T-cell (primary cell): ENCODE results near the gene APBB1IP. TPM values are rescaled to one million over a fixed set of nuclear protein-coding genes. Genes with fewer than 3 reads are reported as not detected.
"Not testable (repeated sequence)": the region's sequence is repeated elsewhere in the genome, so short reads cannot be mapped to it uniquely, and the experiment has no call there.

ENCODE experiments used
- ATAC-seq, 4 experiments: fragments of 200-7000 bp in 3 of 4; fragments of 150-1000 bp in 1 of 4; cut with Tn5 transposase; replicated peaks in 1 of 4; 1 replicate in 3 of 4; 2 replicates in 1 of 4; pipeline ENCODE4 v1.10.0; 2021; ENCODE audit warnings: moderate library complexity in 3 of 4, mild to moderate bottlenecking in 2 of 4, moderate number of reproducible peaks in 1 of 4
- CTCF ChIA-PET, 2 donors: fragments of 300-600 bp; sonication (Branson Sonifier 250); formaldehyde crosslinking; loops; one replicate each; lab custom pipeline; 2022; ENCODE audit warnings: antibody characterized with exemption in 2 of 2; lab: Charles Lee
- POLR2A ChIA-PET, 2 donors: fragments of 300-600 bp; sonication (Branson Sonifier 250); formaldehyde crosslinking; loops; one replicate each; lab custom pipeline; 2022; ENCODE audit warnings: antibody characterized with exemption in 2 of 2; lab: Charles Lee
- DNase-seq, 35 experiments: peaks; one replicate each; pipeline versions ENCODE4 v3.0.0 to v3.0.0-alpha.2; 2013 to 2023
- H3K27ac ChIP-seq: one replicate; pipeline ENCODE4 v1.5.1; 2013; ENCODE audit warnings: low read length
- H3K27me3 ChIP-seq, 2 experiments: replicated peaks in 1 of 2; 1 replicate in 1 of 2; 2 replicates in 1 of 2; pipeline versions ENCODE4 v1.6.1 to v1.7.0; 2013; ENCODE audit warnings: low read length in 1 of 2, mixed read lengths in 1 of 2; ENCODE audit not compliant: control insufficient read depth in 2 of 2, insufficient read depth in 2 of 2; ENCODE audit errors: extremely low read depth in 1 of 2
- H3K36me3 ChIP-seq, 2 donors: 1 replicate in 1 of 2; 2 replicates in 1 of 2; pipeline versions ENCODE4 v1.6.1 to v1.7.0; 2013; ENCODE audit warnings: low read length in 1 of 2; ENCODE audit not compliant: control insufficient read depth in 2 of 2, insufficient read depth in 1 of 2; ENCODE audit errors: extremely low read depth in 1 of 2
- H3K4me1 ChIP-seq, 2 experiments: 1 replicate in 1 of 2; 2 replicates in 1 of 2; pipeline versions ENCODE4 v1.6.1 to v1.7.0; 2013; ENCODE audit warnings: low read length in 2 of 2, mixed read lengths in 1 of 2; ENCODE audit not compliant: insufficient read depth in 2 of 2, control insufficient read depth in 1 of 2; ENCODE audit errors: extremely low read depth in 1 of 2
- H3K4me3 ChIP-seq, 2 donors: 1 replicate in 1 of 2; 2 replicates in 1 of 2; pipeline versions ENCODE4 v1.5.1 to v1.7.0; 2013; ENCODE audit warnings: mild to moderate bottlenecking in 2 of 2, low read length in 1 of 2, moderate library complexity in 1 of 2; ENCODE audit not compliant: control insufficient read depth in 1 of 2; ENCODE audit errors: extremely low read depth in 1 of 2
- H3K9me3 ChIP-seq: 2 replicates; pipeline ENCODE4 v1.7.0; 2013
- H3K27ac Mint-ChIP-seq, 2 donors: one replicate each; pipeline ENCODE4 v1.8.0; 2020 to 2021; ENCODE audit warnings: mild to moderate bottlenecking in 2 of 2, mixed read lengths in 2 of 2
- H3K27me3 Mint-ChIP-seq, 2 donors: one replicate each; pipeline ENCODE4 v1.8.0; 2021 to 2022; ENCODE audit warnings: mixed read lengths in 2 of 2
- H3K36me3 Mint-ChIP-seq: one replicate; pipeline ENCODE4 v1.8.0; 2021; ENCODE audit warnings: mixed read lengths
- H3K4me1 Mint-ChIP-seq, 3 donors: one replicate each; pipeline ENCODE4 v1.8.0; 2020 to 2022; ENCODE audit warnings: mixed read lengths in 3 of 3, mild to moderate bottlenecking in 1 of 3
- H3K4me3 Mint-ChIP-seq, 3 donors: one replicate each; pipeline ENCODE4 v1.8.0; 2020 to 2022; ENCODE audit warnings: mild to moderate bottlenecking in 3 of 3, mixed read lengths in 3 of 3, moderate library complexity in 3 of 3
- H3K9me3 Mint-ChIP-seq, 3 donors: one replicate each; pipeline ENCODE4 v1.8.0; 2020 to 2022; ENCODE audit warnings: mixed read lengths in 3 of 3
- WGBS: methylation state at CpG from one replicate; pipeline ENCODE4 v1.1.5; 2013; ENCODE audit warnings: missing lambda C conversion rate; ENCODE audit not compliant: insufficient coverage; 5-methylcytosine and 5-hydroxymethylcytosine counted together
- total RNA-seq, 35 experiments: library from RNA in 6 of 35; stranded (reverse) in 6 of 35; fragments of 120-200 nt in 1 of 35; gene quantifications; one replicate each; pipeline versions ENCODE4 v1.2.1 to v1.2.4 and lab custom pipeline; 2013 to 2026

The APBB1IP gene
- total RNA-seq, 5 donors from 2014 or later (not counting 1 experiment from before 2014, with no cell fraction given) = 86.5 to 102 (median 88.4) TPM

GRCh38 chr10:26455567-26456315, 17.6 kb downstream of the APBB1IP start:
- no peaks in the 10 kb centered on the region for H3K27me3 Mint-ChIP-seq
- 60% methylated on average over 2 of the region's 7 CpGs for WGBS
- Histone ChIP-seq H3K27ac (no peak overlapping the region), H3K9me3 (no peaks in the 10 kb centered on the region), H3K4me1 (peaks cover 26 to 49% of the 10 kb centered on the region in 2 experiments), H3K4me3 (no peak overlapping the region), H3K27me3 (no peaks in the 10 kb centered on the region), H3K36me3 (peaks cover 0 to 14% of the 10 kb centered on the region in 2 donors)
- H3K36me3 Mint-ChIP-seq = peaks cover 47% of the 10 kb centered on the region
- H3K9me3 Mint-ChIP-seq = no peaks in the 10 kb centered on the region
- H3K4me3 Mint-ChIP-seq = peak overlapping the region; percentile 26 to 57 (median 44)
- DNase-seq (no peak), ATAC-seq (peak in 1 of 4 experiments; percentile 28)
- H3K4me1 Mint-ChIP-seq = peaks cover 78 to 85% (median 78%) of the 10 kb centered on the region in 3 donors
- POLR2A ChIA-PET = interaction anchor here in 1 of 2 donors (0.6 kb wide), 1 partner anchor 1088 kb away, joined by 13 read pairs; no protein-coding TSS in a partner anchor
- CTCF ChIA-PET = no interaction called here
- H3K27ac Mint-ChIP-seq = peak overlapping the region; percentile 20 to 56

DNA sequence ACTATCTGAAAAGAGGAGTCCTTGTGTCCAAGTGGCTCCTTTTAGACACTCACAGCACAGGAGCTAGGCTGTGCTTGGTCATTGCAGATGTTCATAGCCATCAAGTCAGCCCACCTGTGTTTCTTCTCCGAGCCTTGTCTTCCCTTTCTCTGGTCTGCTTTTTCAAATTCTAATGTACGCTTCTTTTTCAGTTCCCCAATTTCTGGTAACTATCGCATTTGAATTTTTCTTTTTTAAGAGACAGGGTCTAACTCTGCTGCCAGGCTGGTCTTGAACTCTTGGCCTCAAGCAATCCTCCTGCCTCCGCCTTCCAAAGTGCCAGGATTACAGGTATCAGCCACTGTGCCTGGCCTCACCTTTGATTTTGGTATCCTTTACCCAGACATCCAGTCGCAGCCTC, 18.9 kb downstream of the APBB1IP start:
- WGBS = 97% methylated on average over 5 of the region's 5 CpGs
- H3K36me3 Mint-ChIP-seq = peaks cover 48% of the 10 kb centered on the region

DNA sequence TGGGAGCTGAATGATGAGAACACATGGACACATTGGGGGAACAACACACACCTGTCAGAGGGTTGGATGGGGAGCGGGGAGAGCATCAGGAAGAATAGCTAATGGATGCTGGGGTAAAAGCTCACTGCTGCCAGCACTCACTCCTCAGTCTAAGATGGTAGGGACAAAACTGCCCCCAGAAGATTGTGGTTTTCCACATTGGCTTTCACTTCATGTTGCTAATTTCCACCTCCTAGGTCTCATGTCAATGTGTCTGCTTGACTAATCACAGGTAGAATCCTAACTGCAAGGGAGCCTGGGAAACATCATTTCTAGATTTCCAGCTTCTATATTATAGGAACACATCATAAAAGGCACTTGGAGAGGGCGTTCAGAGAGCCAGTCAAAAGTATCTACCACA, 22.6 kb downstream of the APBB1IP start:
- no peak overlapping the region for H3K4me3 Mint-ChIP-seq
- no peaks in the 10 kb centered on the region for H3K27me3 Mint-ChIP-seq
- Histone ChIP-seq H3K27me3 (no peaks in the 10 kb centered on the region), H3K4me3 (no peak overlapping the region), H3K27ac (no peak overlapping the region), H3K36me3 (peaks cover 0 to 33% of the 10 kb centered on the region in 2 donors), H3K4me1 (peaks cover 28 to 47% of the 10 kb centered on the region in 2 experiments), H3K9me3 (no peaks in the 10 kb centered on the region)
- ChIA-PET CTCF (interaction anchor here in 1 of 2 donors (0.8 to 0.9 kb wide), 2 partner anchors 26 kb away, joined by 3 read pairs; no protein-coding TSS in a partner anchor), POLR2A (interaction anchor here (0.6 to 0.8 kb wide), 3 partner anchors 8 to 38 kb away, joined by 3 to 11 read pairs (median 6); no protein-coding TSS in a partner anchor)
- peaks cover 48% of the 10 kb centered on the region for H3K36me3 Mint-ChIP-seq
- DNase-seq = no peak
- H3K27ac Mint-ChIP-seq = peak overlapping the region; percentile 65 to 68
- H3K4me1 Mint-ChIP-seq = peaks cover 78 to 80% (median 79%) of the 10 kb centered on the region in 3 donors
- no peak for ATAC-seq
- no peaks in the 10 kb centered on the region for H3K9me3 Mint-ChIP-seq
- WGBS = no CpG with 5 or more reads among the region's 2 CpGs

More for the DNA sequence above, 18.9 kb downstream of the APBB1IP start:
- ChIA-PET POLR2A (interaction anchor here (0.6 to 0.8 kb wide), 2 partner anchors 11 to 25 kb away, joined by 3 to 6 read pairs; no protein-coding TSS in a partner anchor), CTCF (interaction anchor here in 1 of 2 donors (0.6 to 0.8 kb wide), 2 partner anchors 11 to 27 kb away, joined by 4 to 5 read pairs; no protein-coding TSS in a partner anchor)
- H3K27ac ChIP-seq = peak overlapping the region; percentile 8
- no peaks in the 10 kb centered on the region for H3K27me3 ChIP-seq
- Mint-ChIP-seq H3K27me3 (no peaks in the 10 kb centered on the region), H3K4me3 (peak overlapping the region; percentile 1 to 57 (median 4)), H3K9me3 (no peaks in the 10 kb centered on the region), H3K27ac (peak overlapping the region; percentile 56 to 76), H3K4me1 (peaks cover 76 to 80% (median 77%) of the 10 kb centered on the region in 3 donors)
- peaks cover 0 to 18% of the 10 kb centered on the region in 2 donors for H3K36me3 ChIP-seq
- no peaks in the 10 kb centered on the region for H3K9me3 ChIP-seq
- ATAC-seq = no peak
- no peak for DNase-seq
- peaks cover 22 to 48% of the 10 kb centered on the region in 2 experiments for H3K4me1 ChIP-seq
- H3K4me3 ChIP-seq = no peak overlapping the region

GRCh38 chr10:26463986-26464385, 25.8 kb downstream of the APBB1IP start:
- ATAC-seq (no peak), DNase-seq (no peak)
- CTCF ChIA-PET = no interaction called here
- no peak overlapping the region for H3K4me3 ChIP-seq
- no peaks in the 10 kb centered on the region for H3K9me3 Mint-ChIP-seq
- no peaks in the 10 kb centered on the region for H3K27me3 Mint-ChIP-seq
- H3K4me1 ChIP-seq = peaks cover 35 to 56% of the 10 kb centered on the region in 2 experiments
- POLR2A ChIA-PET = interaction anchor here in 1 of 2 donors (0.6 kb wide), 1 partner anchor 359 kb away, joined by 3 read pairs; no protein-coding TSS in a partner anchor
- peak overlapping the region in 1 of 3 donors; percentile 35 for H3K4me3 Mint-ChIP-seq
- peak overlapping the region; percentile 4 for H3K27ac ChIP-seq
- no peaks in the 10 kb centered on the region for H3K9me3 ChIP-seq
- peaks cover 0 to 32% of the 10 kb centered on the region in 2 donors for H3K36me3 ChIP-seq
- H3K4me1 Mint-ChIP-seq = peaks cover 83 to 86% (median 85%) of the 10 kb centered on the region in 3 donors
- WGBS = no CpG with 5 or more reads among the region's 1 CpG
- H3K27ac Mint-ChIP-seq = peak overlapping the region; percentile 72 to 87
- H3K36me3 Mint-ChIP-seq = peaks cover 34% of the 10 kb centered on the region
- no peaks in the 10 kb centered on the region for H3K27me3 ChIP-seq

DNA sequence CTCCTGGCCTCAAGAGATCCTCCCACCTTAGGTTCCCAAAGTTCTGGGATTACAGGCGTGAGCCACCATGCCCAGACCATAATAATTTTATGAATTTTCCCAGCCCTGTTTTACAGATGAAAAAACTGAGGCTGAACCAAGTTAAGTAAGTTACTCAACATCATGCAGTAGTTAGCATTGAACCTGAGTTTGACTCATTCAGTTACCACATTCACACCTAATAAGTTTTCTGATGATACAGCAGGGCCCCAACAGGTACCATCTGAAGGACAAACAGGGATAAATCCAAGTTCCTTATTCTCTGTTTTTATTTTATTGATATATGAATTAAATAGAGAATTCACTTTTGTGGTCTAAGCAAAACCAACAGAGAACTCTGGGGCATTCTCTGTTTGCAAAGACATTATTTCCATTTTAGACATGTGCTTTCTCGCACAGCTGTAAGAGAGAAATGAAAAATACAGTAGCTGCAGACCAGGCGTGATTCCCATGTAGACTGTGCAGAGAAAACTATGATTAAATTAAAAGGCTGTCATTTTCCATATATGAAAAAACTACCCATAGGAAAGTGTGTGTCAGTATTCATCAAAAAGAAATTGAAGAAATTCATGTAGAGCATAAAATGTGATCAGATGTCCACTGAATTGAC, 26.6 kb downstream of the APBB1IP start:
- H3K4me1 ChIP-seq = peaks cover 40 to 64% of the 10 kb centered on the region in 2 experiments
- H3K27ac Mint-ChIP-seq = peak overlapping the region; percentile 72 to 87
- H3K9me3 Mint-ChIP-seq = no peaks in the 10 kb centered on the region
- WGBS = 67% methylated on average over 1 of the region's 3 CpGs
- H3K9me3 ChIP-seq = no peaks in the 10 kb centered on the region
- no peak for DNase-seq
- H3K27me3 ChIP-seq = no peaks in the 10 kb centered on the region
- H3K27ac ChIP-seq = peak overlapping the region; percentile 0
- H3K4me3 ChIP-seq = no peak overlapping the region
- peaks cover 34% of the 10 kb centered on the region for H3K36me3 Mint-ChIP-seq
- ChIA-PET CTCF (no interaction called here), POLR2A (no interaction called here)
- peaks cover 0 to 32% of the 10 kb centered on the region in 2 donors for H3K36me3 ChIP-seq
- H3K4me1 Mint-ChIP-seq = peaks cover 88 to 93% (median 89%) of the 10 kb centered on the region in 3 donors
- H3K4me3 Mint-ChIP-seq = no peak overlapping the region
- H3K27me3 Mint-ChIP-seq = no peaks in the 10 kb centered on the region
- no peak for ATAC-seq

DNA sequence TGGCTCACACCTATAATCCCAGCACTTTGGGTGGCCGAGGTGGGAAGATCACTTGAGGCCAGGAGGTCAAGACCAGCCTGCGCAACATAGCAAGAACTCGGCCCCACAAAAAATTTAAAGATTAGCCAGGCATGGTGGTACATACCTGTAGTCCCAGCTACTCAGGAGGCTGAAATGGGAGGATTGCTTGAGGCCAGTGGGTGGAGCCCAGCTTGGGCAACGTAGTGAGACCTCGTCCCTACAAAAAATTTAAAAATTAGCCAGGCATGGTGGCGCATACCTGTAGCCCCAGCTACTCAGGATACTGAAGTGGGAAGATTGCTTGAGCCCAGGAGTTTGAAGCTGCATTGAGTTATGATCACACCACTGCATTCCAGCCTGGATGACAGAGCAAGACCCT, 28.4 kb downstream of the APBB1IP start:
- ChIA-PET POLR2A (interaction anchor here in 1 of 2 donors (0.7 kb wide), 1 partner anchor 24 kb away, joined by 3 read pairs; no protein-coding TSS in a partner anchor), CTCF (interaction anchor here in 1 of 2 donors (1.0 kb wide), 1 partner anchor 25 kb away, joined by 5 read pairs; no protein-coding TSS in a partner anchor)
- H3K9me3 Mint-ChIP-seq, H3K9me3 ChIP-seq, H3K27me3 ChIP-seq, DNase-seq, H3K27me3 Mint-ChIP-seq, ATAC-seq, H3K4me3 ChIP-seq: not testable (repeated sequence)
- peak overlapping the region in 1 of 3 donors; percentile 22 for H3K4me3 Mint-ChIP-seq
- WGBS = 100% methylated on average over 1 of the region's 6 CpGs
- peaks cover 54 to 75% of the 10 kb centered on the region in 2 experiments for H3K4me1 ChIP-seq
- peaks cover 0 to 26% of the 10 kb centered on the region in 2 donors for H3K36me3 ChIP-seq
- H3K36me3 Mint-ChIP-seq = peaks cover 28% of the 10 kb centered on the region
- H3K27ac ChIP-seq = peak overlapping the region; percentile 43
- peak overlapping the region; percentile 84 to 89 for H3K27ac Mint-ChIP-seq
- peaks cover 91 to 97% (median 93%) of the 10 kb centered on the region in 3 donors for H3K4me1 Mint-ChIP-seq
